ENCODE measurements around the gene VPREB3. TPM values are rescaled to one million over a fixed set of nuclear protein-coding genes. Genes with fewer than 3 reads are reported as not detected.

The VPREB3 gene
- polyA plus RNA-seq, 3 donors, result 0.88 to 1.0 (median 1.0) TPM

DNA sequence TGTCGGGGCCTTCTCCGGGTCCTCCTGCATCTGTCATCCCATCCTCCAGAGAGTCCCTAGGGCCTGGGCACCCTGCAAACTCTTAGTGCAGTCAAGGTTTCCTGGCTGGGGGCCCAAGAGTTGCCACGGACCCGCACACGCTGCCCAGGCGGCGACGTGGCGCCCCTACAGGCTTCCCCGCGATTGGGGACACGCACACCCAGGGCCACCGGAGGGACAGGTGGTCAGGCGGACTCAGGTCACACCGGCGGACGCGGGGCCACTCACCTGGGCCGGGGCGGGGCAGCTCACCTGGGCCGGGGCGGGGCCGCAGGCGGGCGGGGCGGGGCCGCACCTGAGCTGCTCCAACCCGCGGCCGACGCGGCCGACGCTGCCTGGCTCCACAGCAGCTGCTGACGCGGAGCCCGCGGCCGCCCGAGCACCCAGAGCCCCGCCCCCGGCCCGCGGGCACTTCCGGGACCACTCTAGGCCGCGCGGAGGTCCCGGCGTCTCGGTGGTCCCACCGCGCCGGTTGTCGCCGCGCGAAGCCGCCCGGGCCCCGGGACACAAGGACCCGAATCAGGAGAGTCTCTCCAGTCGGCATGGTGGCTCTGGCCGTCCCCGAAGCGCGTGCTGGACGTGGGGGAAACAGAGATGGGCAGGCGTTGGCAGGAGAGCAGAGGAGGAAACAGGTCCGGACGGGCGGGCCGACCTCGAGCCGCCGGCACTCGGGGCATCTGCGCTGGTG lies 3.3 kb downstream of the VPREB3 start, which contains the start of gene ZNF70:
Gene ZNF70, minus strand, starts transcription at position 399 of the 727 bp plus-strand sequence. CDS start 5,972 bp downstream, outside the sequence.
- Histone ChIP-seq H3K36me3 (replicated peaks in 1 of 2; ENCODE audit: control insufficient read depth in 1 of 2, insufficient read depth in 2 of 2, low read length in 2 of 2) (no peaks in the 10 kb centered on the region), H3K27ac (ENCODE audit: low read depth in 1 of 2, low read length in 2 of 2) (peak within 1 kb of the TSS; percentile 87), H3K79me2 (ENCODE audit: insufficient read depth, low read length) (peaks cover 6% of the 10 kb centered on the region), H3K4me2 (replicated peaks; ENCODE audit: extremely low read depth, low read length, poor library complexity, severe bottlenecking) (peak within 1 kb of the TSS; percentile 98), H3K9ac (ENCODE audit: insufficient read depth, low read length, poor library complexity, severe bottlenecking) (peak within 1 kb of the TSS; percentile 81), H2AFZ (ENCODE audit: insufficient read depth, low read depth, low read length, poor library complexity, severe bottlenecking) (peak within 1 kb of the TSS; percentile 98), H4K20me1 (ENCODE audit: insufficient read depth, low read length) (no peaks in the 10 kb centered on the region), H3K4me1 (ENCODE audit: control insufficient read depth in 1 of 2, insufficient read depth in 2 of 2, low read length in 2 of 2) (peaks cover 22 to 26% of the 10 kb centered on the region in 2 donors), H3K9me3 (replicated peaks in 1 of 2; ENCODE audit: control insufficient read depth in 1 of 2, insufficient read depth in 1 of 2, low read length in 2 of 2) (no peaks in the 10 kb centered on the region), H3K4me3 (replicated peaks in 1 of 3; ENCODE audit: low read depth in 2 of 3, low read length in 3 of 3) (peak within 1 kb of the TSS; percentile 76 to 87 (median 86)), H3K27me3 (ENCODE audit: control insufficient read depth in 2 of 2, insufficient read depth in 2 of 2, low read length in 2 of 2) (no peaks in the 10 kb centered on the region)
- no peaks in the 10 kb centered on the region for H3K36me3 Mint-ChIP-seq
- H3K4me3 Mint-ChIP-seq, result peak within 1 kb of the TSS; percentile 84 to 92
- under 1% methylated on average over 77 of the region's 78 CpGs for WGBS (ENCODE audit: insufficient coverage)
- peaks cover 0 to 2% (median 0%) of the 10 kb centered on the region in 7 donors for H3K9me3 Mint-ChIP-seq
- intact Hi-C loops (cut with micrococcal nuclease), result no loop called here
- H3K4me1 Mint-ChIP-seq, result peaks cover 29% of the 10 kb centered on the region
- DNase-seq, result peak; percentile 66 to 74 (median 73)
- TF ChIP-seq CTCF (IDR thresholded peaks at IDR 0.05), result peak; percentile 33
- peak within 1 kb of the TSS; percentile 59 to 89 (median 81) for H3K27ac Mint-ChIP-seq
- no peaks in the 10 kb centered on the region for H3K27me3 Mint-ChIP-seq (ENCODE audit: low read depth in 3 of 3)

- no peak for TF ChIP-seq CTCF (IDR thresholded peaks at IDR 0.05)
- no peak for DNase-seq
- no peaks in the 10 kb centered on the region for H3K36me3 ChIP-seq (replicated peaks in 1 of 2; ENCODE audit: control insufficient read depth in 1 of 2, insufficient read depth in 2 of 2, low read length in 2 of 2)
- intact Hi-C loops (cut with micrococcal nuclease), result no loop called here
- no peaks in the 10 kb centered on the region for H3K27me3 ChIP-seq (ENCODE audit: control insufficient read depth in 2 of 2, insufficient read depth in 2 of 2, low read length in 2 of 2)
- peaks cover 22 to 26% of the 10 kb centered on the region in 2 donors for H3K4me1 ChIP-seq (ENCODE audit: control insufficient read depth in 1 of 2, insufficient read depth in 2 of 2, low read length in 2 of 2)
- H3K4me3 Mint-ChIP-seq, result peak overlapping the region; percentile 80 to 92
- peaks cover 0 to 2% (median 0%) of the 10 kb centered on the region in 7 donors for H3K9me3 Mint-ChIP-seq
- no peaks in the 10 kb centered on the region for H3K27me3 Mint-ChIP-seq (ENCODE audit: low read depth in 3 of 3)
- peak overlapping the region; percentile 98 for H3K4me2 ChIP-seq (replicated peaks; ENCODE audit: extremely low read depth, low read length, poor library complexity, severe bottlenecking)
- peak overlapping the region; percentile 81 for H3K9ac ChIP-seq (ENCODE audit: insufficient read depth, low read length, poor library complexity, severe bottlenecking)
- peaks cover 6% of the 10 kb centered on the region for H3K79me2 ChIP-seq (ENCODE audit: insufficient read depth, low read length)
- H3K4me1 Mint-ChIP-seq, result peaks cover 30% of the 10 kb centered on the region
- peak overlapping the region; percentile 50 to 86 (median 76) for H3K4me3 ChIP-seq (replicated peaks in 1 of 3; ENCODE audit: low read depth in 2 of 3, low read length in 3 of 3)
- H3K9me3 ChIP-seq (replicated peaks in 1 of 2; ENCODE audit: control insufficient read depth in 1 of 2, insufficient read depth in 1 of 2, low read length in 2 of 2), result no peaks in the 10 kb centered on the region
- peak overlapping the region in 1 of 2 donors; percentile 87 for H3K27ac ChIP-seq (ENCODE audit: low read depth in 1 of 2, low read length in 2 of 2)
- 27% methylated on average over 5 of the region's 5 CpGs for WGBS (ENCODE audit: insufficient coverage)
- peak overlapping the region; percentile 98 for H2AFZ ChIP-seq (ENCODE audit: insufficient read depth, low read depth, low read length, poor library complexity, severe bottlenecking)
- H4K20me1 ChIP-seq (ENCODE audit: insufficient read depth, low read length), result no peaks in the 10 kb centered on the region
- no peaks in the 10 kb centered on the region for H3K36me3 Mint-ChIP-seq
- H3K27ac Mint-ChIP-seq, result peak overlapping the region in 6 of 7 donors; percentile 18 to 89 (median 64)
Observed at GRCh38 chr22:23750367-23750713, 3.9 kb downstream of the VPREB3 start.

All from CD14-positive monocyte (primary cell).